Stimulated activated CD4-positive, alpha-beta T cell treated with anti-CD3 and anti-CD28 coated beads, TNF-alpha, amount 100 ng/mL, for 4 hours (primary cell): Measurements from ENCODE around the gene PHEX.

Experiments
- DNase-seq, 3 experiments: peaks; one replicate each; pipeline ENCODE4 v3.0.0-alpha.2; 2020; ENCODE audit warnings: low read depth in 3 of 3

The PHEX gene

GRCh38 chrX:22105231-22105630 lies 73.1 kb downstream of the PHEX start:
- DNase-seq: no peak

DNA sequence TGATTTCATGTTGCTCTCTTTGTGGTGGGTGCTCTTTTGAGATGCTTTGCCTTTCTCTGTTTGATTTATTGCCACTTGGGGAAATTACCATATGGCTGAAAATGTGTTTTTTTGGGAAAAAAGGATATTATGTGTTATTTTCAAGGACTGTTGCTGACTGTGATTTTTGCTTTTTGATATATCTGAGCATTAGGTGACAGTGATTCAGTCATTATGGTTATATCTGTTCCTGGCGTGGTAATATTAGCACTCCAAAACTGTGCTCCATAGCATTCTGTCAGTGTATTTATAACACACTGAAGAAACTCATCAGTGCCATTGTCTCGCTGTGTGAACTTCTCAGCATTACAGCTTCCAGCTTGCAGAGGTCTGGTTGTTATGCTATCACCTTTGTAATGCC lies 73.8 kb downstream of the PHEX start:
- DNase-seq: no peak

DNA sequence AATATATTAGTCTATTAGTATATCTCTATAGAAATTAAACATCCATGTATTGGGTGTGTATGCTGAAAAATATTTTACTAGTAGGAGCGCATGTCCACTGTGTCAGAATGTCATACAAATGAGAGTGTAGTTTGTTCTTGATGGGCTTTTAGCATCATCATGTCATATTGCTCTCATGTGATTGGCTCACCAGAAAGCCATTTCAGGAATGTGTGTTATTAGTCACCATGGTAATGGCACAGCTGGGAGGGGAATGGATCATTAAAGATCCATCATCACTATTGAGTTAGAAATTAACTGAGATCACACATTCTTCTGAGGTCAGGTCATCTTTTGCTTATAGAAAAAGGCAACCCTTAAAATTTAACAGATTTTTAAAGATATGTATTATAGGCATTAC lies 77.3 kb downstream of the PHEX start:
- DNase-seq: no peak

DNA sequence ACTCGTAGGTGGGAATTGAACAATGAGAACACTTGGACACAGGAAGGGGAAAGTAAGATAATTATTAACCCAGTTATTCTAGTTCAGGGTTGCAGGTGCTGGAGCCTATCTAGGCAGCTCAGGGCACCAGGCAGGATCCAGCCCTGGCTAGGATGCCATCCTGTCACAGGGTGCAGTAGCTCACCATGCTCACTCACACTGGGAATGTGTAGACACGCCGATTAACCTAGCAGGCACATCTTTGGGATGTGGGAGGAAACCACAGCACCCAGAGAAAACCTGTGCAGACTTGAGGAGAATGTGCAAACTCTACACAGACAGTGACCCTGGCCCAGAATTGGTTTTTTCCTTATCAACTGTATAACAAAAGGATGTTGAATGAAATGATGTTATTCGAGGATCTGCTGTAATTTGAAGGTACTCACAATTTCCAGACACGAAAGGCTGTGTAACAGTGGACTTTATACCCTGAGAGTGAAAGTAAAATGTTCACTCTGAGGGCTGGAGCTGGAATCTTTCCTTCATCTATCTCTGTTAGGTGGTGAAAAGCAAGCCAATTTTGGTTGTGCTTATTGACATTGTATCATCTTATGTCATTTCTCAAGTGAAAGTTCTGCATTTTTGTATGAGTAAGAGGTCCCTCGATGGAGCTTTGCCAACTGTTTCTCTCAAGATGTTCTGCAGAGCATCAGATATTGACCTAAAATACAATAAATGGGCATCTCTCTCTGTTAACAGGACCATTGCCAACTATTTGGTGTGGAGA lies 78.8 kb downstream of the PHEX start:
- DNase-seq: no peak

GRCh38 chrX:22116605-22117546 lies 84.8 kb downstream of the PHEX start:
- DNase-seq: no peak

- no peak for DNase-seq
Measured at GRCh38 chrX:22117633-22118032, 85.5 kb downstream of the PHEX start.

GRCh38 chrX:22118161-22118830 lies 86.2 kb downstream of the PHEX start:
- no peak for DNase-seq

DNA sequence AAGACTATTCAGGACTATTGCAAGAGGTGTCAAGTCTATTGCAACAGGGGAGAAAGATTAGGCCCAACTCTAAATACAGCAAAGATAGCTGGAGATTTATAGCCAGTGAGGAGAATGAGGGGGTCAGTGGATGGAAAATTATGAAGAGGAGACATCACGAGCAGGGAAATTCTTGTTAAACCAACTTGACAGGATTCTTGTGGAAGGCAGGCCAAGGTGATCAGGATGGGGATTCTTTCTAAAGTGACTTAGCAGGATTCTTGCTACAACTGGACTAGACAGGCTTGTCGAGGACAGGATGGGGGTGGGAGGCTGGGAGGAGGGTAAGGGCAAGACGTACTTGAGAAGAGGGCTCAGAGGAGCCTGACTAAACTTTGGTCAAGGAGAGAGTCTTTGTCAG lies 89.0 kb downstream of the PHEX start:
- DNase-seq: no peak

DNA sequence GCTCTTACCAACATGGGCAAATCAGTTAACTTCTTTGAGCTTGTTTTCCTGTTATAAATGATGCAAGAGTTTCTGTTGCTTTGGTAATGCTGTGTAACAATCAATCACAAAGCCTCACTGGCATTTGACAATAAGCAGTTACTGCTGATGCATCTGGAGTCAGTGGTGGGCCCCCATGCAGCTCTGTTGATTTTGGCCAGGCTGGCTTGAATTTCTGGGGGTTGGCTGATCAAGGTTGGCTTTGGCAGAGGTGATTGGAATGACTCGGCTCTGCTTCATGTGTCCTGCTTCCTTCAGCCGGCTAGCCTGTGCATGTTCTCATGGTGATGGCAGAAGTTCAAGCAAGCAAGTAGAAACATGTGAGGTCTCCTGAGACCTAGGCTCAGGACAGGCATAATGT lies 90.4 kb downstream of the PHEX start:
- no peak for DNase-seq

GRCh38 chrX:22124098-22124497 lies 92.0 kb downstream of the PHEX start:
- no peak for DNase-seq

GRCh38 chrX:22125481-22125880 lies 93.4 kb downstream of the PHEX start:
- DNase-seq: no peak

- no peak for DNase-seq
Measured at GRCh38 chrX:22126327-22126726, 94.2 kb downstream of the PHEX start.

DNA sequence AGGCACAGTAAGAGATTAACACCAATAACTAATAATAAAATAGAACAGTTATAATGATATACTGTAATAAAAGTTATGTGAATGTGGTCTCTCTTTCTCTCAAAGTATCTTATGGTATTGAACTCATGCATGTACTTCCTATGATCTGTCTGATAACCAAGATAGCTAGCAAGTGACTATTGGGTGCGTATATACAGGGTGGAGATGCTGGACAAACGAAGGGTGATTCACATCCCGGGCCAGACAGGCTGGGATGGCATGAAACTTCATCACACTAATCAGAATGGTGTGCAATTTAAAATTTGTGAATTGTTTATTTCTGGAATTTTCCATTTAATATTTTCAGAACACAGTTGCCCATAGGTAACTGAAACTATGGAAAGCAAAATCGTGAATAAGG lies 96.8 kb downstream of the PHEX start:
- DNase-seq: no peak

DNA sequence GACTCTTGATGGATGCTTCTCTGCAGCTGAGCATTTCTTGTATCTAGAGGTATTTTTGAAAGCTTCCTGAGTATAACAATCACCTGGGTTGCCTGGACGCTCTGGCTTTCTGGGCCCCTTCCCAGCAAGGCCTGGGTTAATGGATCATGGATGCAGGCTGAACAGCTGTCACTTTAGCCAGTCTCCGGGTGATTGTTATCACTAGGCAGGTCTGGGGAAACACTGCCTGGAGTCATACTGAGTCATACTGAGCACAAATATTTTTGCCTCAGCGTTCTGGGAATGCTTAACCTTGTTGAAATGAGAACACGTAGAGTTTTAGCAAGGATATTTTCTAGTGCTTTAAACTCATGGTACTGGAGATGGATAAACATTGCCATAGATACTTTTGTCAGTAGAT lies 102.6 kb downstream of the PHEX start:
- no peak for DNase-seq

- no peak for DNase-seq
Measured at GRCh38 chrX:22135171-22135711, 103.1 kb downstream of the PHEX start.

DNA sequence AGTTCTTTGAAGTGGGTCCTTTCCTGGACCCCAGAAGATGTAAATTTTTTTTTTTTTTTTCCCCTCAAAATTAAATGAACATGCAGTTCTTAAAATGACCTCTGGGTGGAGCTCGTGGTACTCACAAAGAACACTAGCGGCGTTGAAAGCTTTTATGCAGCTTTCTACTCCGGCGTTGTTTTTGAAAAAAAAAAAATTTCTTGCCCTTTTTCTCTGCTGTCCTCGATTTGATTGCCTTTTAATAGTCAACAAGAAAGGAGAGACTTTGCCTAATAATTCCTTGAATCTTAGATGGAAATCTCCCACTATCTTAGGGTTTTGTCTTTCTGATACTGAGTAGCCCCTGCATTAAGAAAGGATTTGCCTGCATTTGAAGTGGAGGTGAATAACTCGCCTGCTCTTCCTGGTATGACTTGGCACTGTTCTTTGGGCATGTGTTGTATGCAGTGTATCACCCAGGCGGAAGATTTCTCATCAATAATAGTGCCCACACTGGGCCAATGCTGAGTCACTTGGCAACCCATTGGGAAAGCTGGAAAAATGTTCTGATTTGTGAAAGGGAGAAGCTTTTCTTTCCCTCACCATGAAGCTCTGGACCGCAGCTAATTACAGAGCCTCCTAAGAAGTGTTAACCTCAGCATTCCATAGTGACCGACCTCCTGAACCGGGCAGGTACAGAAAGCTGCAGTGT lies 104.0 kb downstream of the PHEX start:
- no peak for DNase-seq

DNA sequence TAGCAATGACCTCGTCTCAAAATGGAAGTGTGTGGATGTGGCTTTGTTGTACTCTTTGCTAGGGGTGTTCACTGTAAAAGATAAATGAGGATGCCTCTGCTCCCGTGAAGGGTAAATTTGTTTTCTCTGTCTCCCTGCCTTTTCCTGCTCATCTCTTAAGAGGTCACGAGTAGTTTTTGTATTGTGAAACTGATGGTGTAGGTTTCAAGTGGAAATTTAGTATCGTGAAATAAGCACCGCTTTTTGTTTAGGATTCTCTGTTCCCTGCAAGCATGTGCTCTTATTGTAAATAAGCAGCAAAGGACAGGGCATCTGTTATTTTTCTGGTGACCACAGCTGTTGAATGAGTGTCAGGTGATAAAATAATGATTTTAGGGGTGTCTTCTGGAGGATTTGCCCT lies 104.6 kb downstream of the PHEX start:
- DNase-seq: no peak

GRCh38 chrX:22139822-22140221 lies 107.7 kb downstream of the PHEX start:
- no peak for DNase-seq

DNA sequence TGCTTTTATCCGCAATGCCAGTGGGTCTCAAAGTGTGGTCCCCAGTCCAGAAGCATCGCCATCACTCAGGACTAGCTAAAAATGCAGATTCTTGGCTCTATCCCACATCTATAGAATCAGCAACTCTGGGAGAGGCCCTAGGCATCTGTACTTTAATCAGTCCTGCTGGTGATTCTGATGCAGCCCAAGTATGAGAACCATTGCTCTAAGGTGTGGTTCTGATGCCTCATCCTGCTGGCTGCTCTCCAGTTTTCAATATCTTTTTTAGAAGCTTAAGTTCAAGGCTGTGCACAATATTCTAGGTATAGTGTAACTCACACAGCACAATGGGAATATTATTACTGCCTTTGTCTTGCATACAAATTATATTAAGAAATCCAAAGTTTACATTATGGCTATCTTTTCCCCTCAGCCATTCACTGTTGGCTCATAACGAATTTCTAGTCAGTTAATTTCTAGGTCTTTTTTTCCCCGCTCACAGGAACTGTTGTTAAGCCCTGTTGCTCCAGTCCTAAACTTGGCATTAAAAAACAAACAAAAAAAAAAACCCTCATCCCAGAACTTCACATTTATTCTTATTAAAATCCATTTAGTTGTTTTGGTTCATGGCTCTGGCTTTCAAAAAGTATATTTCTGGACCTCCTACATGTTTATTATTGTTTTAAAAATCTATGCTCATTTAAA lies 109.1 kb downstream of the PHEX start:
- DNase-seq: no peak

DNA sequence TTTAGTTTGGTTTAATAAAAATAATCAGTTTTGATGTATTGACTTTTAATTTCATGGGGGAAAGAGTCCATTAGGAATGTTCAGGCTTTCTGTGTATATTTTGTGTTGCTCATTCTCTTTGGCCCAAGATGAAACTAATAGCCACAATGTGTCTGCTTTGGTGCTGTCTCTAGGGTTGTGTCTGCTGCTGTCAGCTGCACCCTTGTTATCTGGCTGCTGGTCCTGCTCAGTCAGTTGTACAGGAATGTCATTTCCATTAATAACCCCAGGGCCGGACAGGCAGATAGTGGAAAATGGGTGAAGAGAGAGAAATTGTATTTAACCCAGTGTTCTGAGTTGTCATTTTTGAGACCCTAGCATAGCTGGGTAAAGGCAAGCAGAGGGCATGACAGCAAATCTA lies 115.1 kb downstream of the PHEX start:
- no peak for DNase-seq

- DNase-seq: no peak
Measured at GRCh38 chrX:22147942-22148341, 115.8 kb downstream of the PHEX start.
